Measurements from ENCODE around the gene ASB6. TPM values are rescaled to one million over a fixed set of nuclear protein-coding genes. Genes with fewer than 3 reads are reported as not detected.

The ASB6 gene
- total RNA-seq, 1 experiment from 2014 or later, result 21.0 TPM

DNA sequence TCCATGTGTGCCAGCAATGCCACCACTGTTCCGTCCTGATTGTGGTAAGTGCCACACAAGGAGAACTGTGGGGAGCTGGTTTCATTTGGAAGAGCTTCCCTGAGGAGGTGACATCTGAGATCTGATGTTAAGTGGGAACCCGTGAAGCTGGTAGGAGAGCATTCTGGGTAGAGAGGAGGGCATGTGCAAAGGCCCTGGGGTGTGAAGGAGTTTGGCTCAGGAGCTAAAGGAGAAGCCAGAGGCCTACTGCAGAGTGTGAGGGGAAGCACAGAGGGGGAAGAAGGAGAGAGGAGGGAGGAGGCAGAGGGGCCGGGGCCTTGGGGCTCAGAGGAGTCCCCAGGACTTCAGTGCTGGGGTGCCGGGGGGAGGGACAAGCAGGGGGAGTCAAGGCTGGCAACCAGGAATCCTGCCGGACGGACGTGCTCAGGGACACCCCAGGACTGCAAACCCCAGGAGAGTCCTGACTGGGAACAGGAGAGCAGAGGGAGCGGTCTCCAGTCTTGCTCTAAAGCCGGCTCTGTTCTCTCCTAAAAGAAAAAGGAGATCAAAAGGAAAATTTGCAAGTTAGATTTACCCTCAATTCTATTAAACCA is 40.8 kb downstream of the ASB6 start:
- H2AFZ ChIP-seq (ENCODE audit: low read length), result no peak overlapping the region
- peaks cover 3% of the 10 kb centered on the region; the same call in 1 of the 2 replicates for H3K4me1 ChIP-seq (ENCODE audit: insufficient read depth, low read length)
- no peak overlapping the region for H3K4me2 ChIP-seq (ENCODE audit: insufficient read depth, insufficient read length, low read length)
- no peak overlapping the region for H3T11ph ChIP-seq (ENCODE audit: low read length)
- no peak overlapping the region for H3K9ac ChIP-seq (ENCODE audit: extremely low read depth, insufficient read length, low read length)
- peaks cover 12% of the 10 kb centered on the region for H3K23me2 ChIP-seq (ENCODE audit: insufficient read length, low read depth, low read length, poor library complexity, severe bottlenecking)
- no peaks in the 10 kb centered on the region for H3K36me3 Mint-ChIP-seq (ENCODE audit: insufficient read depth in 1 of 3, low read depth in 3 of 3)
- H3K4me1 Mint-ChIP-seq, result peaks cover 19 to 25% of the 10 kb centered on the region in 2 experiments
- no peaks in the 10 kb centered on the region for H3K79me2 ChIP-seq (ENCODE audit: insufficient read depth, low read length)
- H3K27me3 ChIP-seq (ENCODE audit: insufficient read depth, low read length), result 0 out of 2 replicates have a peak, but pooled peaks cover 2% of the 10 kb centered on the region
- no peak overlapping the region for H4K5ac ChIP-seq (ENCODE audit: insufficient read length, low read depth, low read length)
- H3K4me3 Mint-ChIP-seq, result no peak overlapping the region
- no peaks in the 10 kb centered on the region for H3K79me1 ChIP-seq (ENCODE audit: insufficient read depth, low read depth, low read length, poor library complexity, severe bottlenecking)
- no peak overlapping the region for H2BK5ac ChIP-seq (ENCODE audit: insufficient read length, low read length)
- no CpG with 5 or more reads among the region's 9 CpGs for WGBS (ENCODE audit: extremely low coverage, insufficient read length, low lambda C conversion rate)
- H3K23ac ChIP-seq (ENCODE audit: insufficient read length, low read depth, low read length), result no peak overlapping the region
- H3K9me3 ChIP-seq (ENCODE audit: control insufficient read depth, low read depth, low read length), result no peaks in the 10 kb centered on the region
- TF ChIP-seq, protein P1, sequence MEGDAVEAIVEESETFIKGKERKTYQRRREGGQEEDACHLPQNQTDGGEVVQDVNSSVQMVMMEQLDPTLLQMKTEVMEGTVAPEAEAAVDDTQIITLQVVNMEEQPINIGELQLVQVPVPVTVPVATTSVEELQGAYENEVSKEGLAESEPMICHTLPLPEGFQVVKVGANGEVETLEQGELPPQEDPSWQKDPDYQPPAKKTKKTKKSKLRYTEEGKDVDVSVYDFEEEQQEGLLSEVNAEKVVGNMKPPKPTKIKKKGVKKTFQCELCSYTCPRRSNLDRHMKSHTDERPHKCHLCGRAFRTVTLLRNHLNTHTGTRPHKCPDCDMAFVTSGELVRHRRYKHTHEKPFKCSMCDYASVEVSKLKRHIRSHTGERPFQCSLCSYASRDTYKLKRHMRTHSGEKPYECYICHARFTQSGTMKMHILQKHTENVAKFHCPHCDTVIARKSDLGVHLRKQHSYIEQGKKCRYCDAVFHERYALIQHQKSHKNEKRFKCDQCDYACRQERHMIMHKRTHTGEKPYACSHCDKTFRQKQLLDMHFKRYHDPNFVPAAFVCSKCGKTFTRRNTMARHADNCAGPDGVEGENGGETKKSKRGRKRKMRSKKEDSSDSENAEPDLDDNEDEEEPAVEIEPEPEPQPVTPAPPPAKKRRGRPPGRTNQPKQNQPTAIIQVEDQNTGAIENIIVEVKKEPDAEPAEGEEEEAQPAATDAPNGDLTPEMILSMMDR (conservative IDR thresholded peaks at IDR 0.05), result no peak
- H2BK120ac ChIP-seq (ENCODE audit: low read depth, low read length, poor library complexity, severe bottlenecking), result no peak overlapping the region
- no peak overlapping the region for H3K18ac ChIP-seq (ENCODE audit: insufficient read length, low read depth, low read length)
- H2BK12ac ChIP-seq (ENCODE audit: insufficient read length, low read depth, low read length), result no peak overlapping the region
- no peak overlapping the region for H2BK20ac ChIP-seq (ENCODE audit: low read depth, low read length, poor library complexity, severe bottlenecking)
- H3K4ac ChIP-seq (ENCODE audit: low read depth, low read length), result no peak overlapping the region
- peaks cover 17% of the 10 kb centered on the region for H3K27me3 Mint-ChIP-seq (ENCODE audit: low read depth)
- H3K14ac ChIP-seq (ENCODE audit: insufficient read depth, low read length), result no peak overlapping the region
- no peaks in the 10 kb centered on the region; a peak in 1 of 5 replicates for H3K9me3 Mint-ChIP-seq
- H4K91ac ChIP-seq (ENCODE audit: insufficient read length, low read depth, low read length), result no peak overlapping the region
- no peak for DNase-seq
- H2AK5ac ChIP-seq (ENCODE audit: insufficient read length, low read length), result no peak overlapping the region
- H3K27ac Mint-ChIP-seq, result no peak overlapping the region
- no peaks in the 10 kb centered on the region for H4K20me1 ChIP-seq (ENCODE audit: control insufficient read depth, insufficient read depth, insufficient read length)
- H2BK15ac ChIP-seq (ENCODE audit: low read depth, low read length), result no peak overlapping the region
- H4K8ac ChIP-seq (replicated peaks; ENCODE audit: insufficient read length, low read depth, low read length), result no peak overlapping the region
- no peak overlapping the region for H3K27ac ChIP-seq (ENCODE audit: insufficient read length, low read depth, low read length)
- no peak overlapping the region for H3K56ac ChIP-seq (ENCODE audit: insufficient read length, low read depth, low read length)

All from H9 (cell line).